ENCODE data around the gene KRTAP10-10.

Gene KRTAP10-10

GRCh38 chr21:44686000-44686781, 49.0 kb downstream of the KRTAP10-10 start:
- DNase-seq: no peak

- no peak for DNase-seq
Measured at GRCh38 chr21:44686843-44687561, 49.8 kb downstream of the KRTAP10-10 start.

GRCh38 chr21:44687671-44688070, 50.5 kb downstream of the KRTAP10-10 start:
- no peak for DNase-seq
